Left ventricle myocardium inferior (tissue), 1 donor: ENCODE data around the gene PNLDC1. TPM values are rescaled to one million over a fixed set of nuclear protein-coding genes. Genes with fewer than 3 reads are reported as not detected.

Experiments
- DNase-seq: peaks from one replicate; pipeline ENCODE4 v3.0.0-alpha.2; 2020
- H3K27ac ChIP-seq: fragments of 200-600 bp; replicated peaks from 2 replicates; pipeline ENCODE4 v1.8.0; 2021
- H3K27me3 ChIP-seq: fragments of 200-600 bp; 2 replicates; pipeline ENCODE4 v1.8.0; 2021; ENCODE audit warnings: low read depth
- H3K36me3 ChIP-seq: fragments of 200-600 bp; 2 replicates; pipeline ENCODE4 v1.8.0; 2021
- H3K4me1 ChIP-seq: fragments of 200-600 bp; 2 replicates; pipeline ENCODE4 v1.8.0; 2021
- H3K4me3 ChIP-seq: fragments of 200-600 bp; 2 replicates; pipeline ENCODE4 v1.8.0; 2021; ENCODE audit warnings: mild to moderate bottlenecking, moderate library complexity
- H3K9me3 ChIP-seq: fragments of 200-600 bp; replicated peaks from 2 replicates; pipeline ENCODE4 v1.8.0; 2021
- CTCF ChIP-seq: fragments of 200-600 bp; IDR thresholded peaks from 2 replicates; pipeline ENCODE4 v1.8.0; 2021; ENCODE audit warnings: antibody characterized with exemption, mild to moderate bottlenecking, borderline replicate concordance
- intact Hi-C: fragments of 100-400 bp; cut with micrococcal nuclease; formaldehyde crosslinking; loops from one replicate; pipeline ENCODE4 v1.11.0; 2022
- long read RNA-seq: library from polyadenylated mRNA; unstranded; transcript quantifications from one replicate; pipeline ENCODE4 v2.0.0, GENCODE V29; 2021
- total RNA-seq: library from RNA; stranded (reverse); fragmentation: NEBNext Ultra II Directional; extraction: Animal tissue kit (Norgen Biotek cat#: 25700); gene quantifications from one replicate; pipeline ENCODE4 v1.2.1, GENCODE V29; 2021
- donor health status: DM: no; HTN: yes; CAD: no; lungs with severe emphysema.

PNLDC1 gene
- 0.33 TPM for total RNA-seq
- long read RNA-seq = 0 reads

- no peaks in the 10 kb centered on the region for H3K27me3 ChIP-seq
- H3K4me3 ChIP-seq = no peak within 1 kb of the TSS
- H3K27ac ChIP-seq = no peak within 1 kb of the TSS
- H3K36me3 ChIP-seq = peaks cover 43% of the 10 kb centered on the region
- H3K4me1 ChIP-seq = peaks cover 13% of the 10 kb centered on the region
- no peak for DNase-seq
- no peak for TF ChIP-seq CTCF
- no peaks in the 10 kb centered on the region for H3K9me3 ChIP-seq
- intact Hi-C loops = no loop called here
Observed at GRCh38 chr6:159800141-159800865, at the start of gene PNLDC1. Gene PNLDC1 (plus strand): TSS chr6:159800276. CDS start chr6:159800308, 32 bp downstream.

- no peaks in the 10 kb centered on the region for H3K9me3 ChIP-seq
- H3K27me3 ChIP-seq = no peaks in the 10 kb centered on the region
- intact Hi-C loops = no loop called here
- peaks cover 27% of the 10 kb centered on the region for H3K4me1 ChIP-seq
- no peak for DNase-seq
- TF ChIP-seq CTCF = no peak
- no peak overlapping the region for H3K27ac ChIP-seq
- H3K4me3 ChIP-seq = no peak overlapping the region
- peaks cover 93% of the 10 kb centered on the region for H3K36me3 ChIP-seq
Observed at GRCh38 chr6:159751448-159751847, 48.6 kb upstream of the PNLDC1 start.

- H3K27me3 ChIP-seq = no peaks in the 10 kb centered on the region
- peaks cover 90% of the 10 kb centered on the region for H3K36me3 ChIP-seq
- intact Hi-C loops = no loop called here
- H3K4me1 ChIP-seq = peaks cover 15% of the 10 kb centered on the region
- H3K27ac ChIP-seq = no peak overlapping the region
- H3K9me3 ChIP-seq = no peaks in the 10 kb centered on the region
- TF ChIP-seq CTCF = no peak
- H3K4me3 ChIP-seq = no peak overlapping the region
- DNase-seq = no peak
Observed at GRCh38 chr6:159753081-159753872, 46.8 kb upstream of the PNLDC1 start.

- H3K9me3 ChIP-seq = no peaks in the 10 kb centered on the region
- H3K36me3 ChIP-seq = peaks cover 84% of the 10 kb centered on the region
- H3K27me3 ChIP-seq = no peaks in the 10 kb centered on the region
- peaks cover 15% of the 10 kb centered on the region for H3K4me1 ChIP-seq
- no peak overlapping the region for H3K4me3 ChIP-seq
- H3K27ac ChIP-seq = no peak overlapping the region
- no peak for TF ChIP-seq CTCF
- intact Hi-C loops = no loop called here
- no peak for DNase-seq
Observed at GRCh38 chr6:159754401-159754800, 45.7 kb upstream of the PNLDC1 start.

- DNase-seq = no peak
- Histone ChIP-seq H3K4me3 (no peak overlapping the region), H3K36me3 (peaks cover 75% of the 10 kb centered on the region), H3K9me3 (no peaks in the 10 kb centered on the region), H3K4me1 (peaks cover 10% of the 10 kb centered on the region), H3K27ac (peak overlapping the region; percentile 20), H3K27me3 (no peaks in the 10 kb centered on the region)
- intact Hi-C loops = no loop called here
- no peak for TF ChIP-seq CTCF
Observed at GRCh38 chr6:159754959-159755914, 44.8 kb upstream of the PNLDC1 start.
